Femur (tissue), 1 donor: ENCODE measurements around the gene ANP32A.

Experiments used
- DNase-seq: peaks from one replicate; pipeline ENCODE4 v3.0.0-alpha.2; 2017

Gene ANP32A

GRCh38 chr15:68819495-68820294, 1.0 kb downstream of the ANP32A start:
- DNase-seq: peak; percentile 80

GRCh38 chr15:68818769-68819494, 1.8 kb downstream of the ANP32A start:
- peak; percentile 81 for DNase-seq

- DNase-seq: peak; percentile 84
Observed at GRCh38 chr15:68818066-68818768, 2.5 kb downstream of the ANP32A start.

DNA sequence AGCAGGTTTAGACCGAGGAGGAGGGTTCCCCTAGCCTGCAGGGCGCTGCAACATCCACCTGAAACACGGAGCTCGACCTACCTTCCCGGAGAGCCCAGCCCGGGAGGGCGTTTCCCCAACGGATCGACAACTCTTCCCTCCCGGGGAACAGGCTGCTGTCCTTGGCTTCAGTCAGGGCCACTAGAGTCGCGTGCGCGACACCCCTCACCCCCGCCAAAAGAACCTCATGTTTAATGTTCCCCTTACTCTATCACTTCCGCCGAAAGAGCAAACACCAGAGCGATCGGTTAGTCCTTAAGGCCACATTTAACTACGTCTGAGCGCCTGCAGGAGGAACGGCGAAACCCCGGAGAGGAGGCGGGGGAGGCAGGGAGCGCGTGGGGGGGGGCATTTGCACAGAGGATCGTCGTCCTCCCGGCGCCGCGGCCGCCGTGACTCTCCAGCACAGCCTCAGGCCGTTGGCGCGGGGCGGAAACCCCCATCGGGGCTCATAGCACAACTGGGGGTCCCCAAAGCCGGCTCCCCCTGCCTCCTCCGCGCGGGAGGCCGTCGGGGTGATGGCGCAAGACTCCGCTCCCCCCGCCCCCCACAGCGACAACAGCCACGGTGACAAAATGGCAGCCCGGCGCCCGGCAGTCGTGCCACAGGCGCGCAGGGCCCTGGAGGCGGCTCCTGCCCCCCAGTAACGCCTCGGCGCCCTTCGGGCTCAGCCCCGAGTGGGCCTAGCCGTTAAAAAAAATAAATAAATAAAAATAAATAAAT, 3.2 kb downstream of the ANP32A start:
- DNase-seq: peak; percentile 85

DNA sequence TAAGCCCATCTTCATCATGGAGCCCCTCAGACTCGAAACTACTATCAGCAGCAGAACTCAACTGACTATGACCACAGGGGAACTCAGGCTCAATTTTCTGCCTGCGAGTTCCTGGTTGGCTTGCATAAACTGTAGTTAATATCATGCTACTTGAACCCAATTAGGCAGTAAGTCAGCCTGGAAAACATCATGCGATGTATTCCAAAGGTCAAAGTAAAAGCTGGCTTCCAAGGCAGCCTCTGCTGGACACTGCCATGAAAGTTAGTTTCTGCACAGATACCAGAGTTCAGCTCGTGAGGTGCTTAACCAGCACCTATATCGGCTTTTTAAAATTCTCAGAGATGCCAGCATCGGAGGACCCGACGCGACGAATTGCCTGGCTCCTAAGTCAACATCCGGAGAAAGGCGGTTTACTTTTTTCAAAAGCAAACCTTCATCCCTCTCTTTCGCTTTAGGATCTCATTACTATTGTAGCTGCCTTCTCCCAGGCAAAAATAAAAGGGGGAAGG, 3.8 kb downstream of the ANP32A start:
- DNase-seq: no peak

GRCh38 chr15:68816158-68816557, 4.5 kb downstream of the ANP32A start:
- DNase-seq: no peak

DNA sequence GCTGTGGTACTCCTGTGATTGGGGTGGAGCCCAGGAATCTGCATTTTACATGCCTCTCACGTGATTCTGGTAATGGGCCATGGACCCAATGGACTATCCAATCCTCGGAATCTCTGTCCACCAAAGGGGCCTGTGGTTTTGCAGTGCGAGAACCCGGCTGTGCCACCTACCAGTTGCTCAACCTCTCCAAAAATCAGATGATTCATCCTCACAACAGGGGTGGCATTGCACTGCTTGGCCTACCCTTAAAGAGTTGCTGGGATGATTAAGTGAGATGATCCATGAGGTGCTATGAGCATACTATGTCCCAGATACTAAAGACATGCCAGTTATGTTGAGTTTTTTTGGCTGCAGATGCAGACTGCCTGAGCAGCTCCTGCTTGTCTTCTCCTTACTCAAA, 5.1 kb downstream of the ANP32A start:
- no peak for DNase-seq

DNA sequence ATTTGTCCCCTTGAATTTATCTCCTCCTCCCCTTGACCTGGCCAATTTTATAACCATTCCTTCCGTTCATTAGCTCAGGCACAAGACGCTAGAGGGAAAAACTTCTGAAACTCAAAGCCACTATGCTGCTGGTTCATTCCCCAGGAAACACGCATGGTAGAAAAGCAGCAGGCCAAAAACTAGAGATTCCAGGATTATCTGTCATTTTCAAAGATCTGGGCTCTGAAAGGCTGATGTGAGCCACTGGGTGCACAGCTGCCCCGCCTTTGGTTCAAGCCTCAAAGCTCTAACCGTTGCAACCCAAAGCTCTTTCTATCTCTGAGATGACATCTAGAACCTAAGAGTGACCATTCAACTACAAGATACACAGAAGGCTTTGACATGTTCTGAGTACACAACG, 6.1 kb downstream of the ANP32A start:
- DNase-seq: no peak

- no peak for DNase-seq
Observed at GRCh38 chr15:68812597-68813431, 7.9 kb downstream of the ANP32A start.

GRCh38 chr15:68812069-68812468, 8.6 kb downstream of the ANP32A start:
- no peak for DNase-seq

DNA sequence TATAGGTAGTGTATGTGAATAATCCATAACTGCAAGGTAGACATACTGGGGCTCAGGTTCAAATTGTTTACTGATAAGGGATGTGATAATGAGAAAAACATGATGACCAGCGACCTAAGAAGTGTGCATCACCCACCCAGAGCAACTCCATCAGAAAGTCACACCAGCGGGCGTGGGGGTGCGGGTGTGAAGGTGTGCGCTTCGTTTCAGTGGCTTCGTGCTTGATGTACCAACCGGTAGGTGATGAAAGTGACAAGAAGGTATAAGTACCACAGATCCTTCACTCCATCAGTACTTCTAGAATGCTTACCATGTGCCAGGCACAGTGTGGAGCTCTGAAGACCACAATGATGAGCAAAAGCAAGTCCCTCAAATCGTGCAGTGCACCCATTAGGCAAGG, 11.2 kb downstream of the ANP32A start:
- no peak for DNase-seq

GRCh38 chr15:68808770-68809169, 11.9 kb downstream of the ANP32A start:
- DNase-seq: no peak

DNA sequence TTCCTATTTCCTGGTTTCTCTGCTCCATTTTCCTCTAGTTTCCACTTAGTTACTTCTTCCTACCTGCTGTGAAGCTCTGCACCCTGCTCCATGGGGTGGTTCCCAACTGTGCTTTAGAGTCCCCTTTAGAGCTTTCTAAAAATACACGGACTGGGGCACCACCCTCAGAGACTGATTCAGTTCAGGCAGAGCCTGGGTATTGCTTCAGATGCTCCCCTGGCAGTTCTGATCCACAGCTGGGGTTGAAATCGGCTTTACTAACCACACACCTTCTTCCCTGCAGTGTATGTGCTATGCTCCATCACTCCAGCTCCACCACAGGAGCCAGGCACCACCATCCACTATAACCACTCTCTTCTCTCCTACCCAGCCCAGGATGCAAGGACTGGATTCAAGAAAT, 12.6 kb downstream of the ANP32A start:
- DNase-seq: no peak

DNA sequence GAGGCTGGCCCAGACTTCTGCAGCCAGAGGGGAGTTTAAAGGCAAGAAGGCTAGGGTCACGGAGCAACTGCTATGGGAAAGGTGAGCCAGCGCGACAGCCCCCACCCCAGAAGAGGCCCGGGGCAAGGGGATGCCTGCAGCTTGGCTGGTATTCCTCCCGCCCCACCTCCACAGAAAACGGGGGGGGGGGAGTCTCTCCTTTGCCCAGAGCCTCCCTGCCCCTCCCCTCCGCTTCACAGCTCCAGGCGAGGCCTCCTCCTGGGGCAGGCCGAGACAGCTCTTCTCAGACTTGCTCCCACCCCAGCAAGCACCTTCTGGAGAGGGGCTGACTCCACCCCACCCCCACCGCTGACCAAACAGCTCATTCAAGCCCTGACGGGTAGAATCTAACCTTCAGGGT, 13.4 kb downstream of the ANP32A start:
- DNase-seq: no peak

- DNase-seq: peak; percentile 5
Observed at GRCh38 chr15:68806220-68807060, 14.3 kb downstream of the ANP32A start.

- DNase-seq: no peak
Observed at GRCh38 chr15:68802373-68802772, 18.3 kb downstream of the ANP32A start.

DNA sequence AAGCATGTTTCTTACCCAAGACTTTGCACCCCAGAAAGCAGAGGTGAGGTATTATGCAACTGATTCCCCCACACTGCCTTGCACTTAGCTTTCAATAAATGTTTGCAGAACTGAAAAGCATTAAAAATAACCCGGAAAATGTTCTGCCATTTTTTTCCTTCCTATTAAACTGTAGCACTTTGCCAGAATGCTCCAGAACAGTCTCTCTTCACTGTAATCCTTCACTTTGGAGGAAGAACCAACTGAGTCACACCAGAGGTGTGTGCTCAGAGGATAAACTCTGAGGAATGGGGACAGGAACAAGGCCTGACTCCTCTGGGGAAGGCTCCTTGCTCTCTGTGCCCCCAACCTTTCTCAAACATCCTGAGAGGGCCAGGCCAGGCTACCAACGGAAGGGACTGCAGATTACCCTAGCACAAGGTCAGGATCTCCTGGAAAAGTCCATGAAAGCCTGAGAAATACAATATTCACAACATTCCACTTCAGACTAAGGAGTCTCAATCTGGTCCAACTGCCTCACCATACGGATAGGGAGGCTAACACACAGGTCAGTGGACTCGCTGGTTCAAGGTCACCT, 19.0 kb downstream of the ANP32A start:
- no peak for DNase-seq

DNA sequence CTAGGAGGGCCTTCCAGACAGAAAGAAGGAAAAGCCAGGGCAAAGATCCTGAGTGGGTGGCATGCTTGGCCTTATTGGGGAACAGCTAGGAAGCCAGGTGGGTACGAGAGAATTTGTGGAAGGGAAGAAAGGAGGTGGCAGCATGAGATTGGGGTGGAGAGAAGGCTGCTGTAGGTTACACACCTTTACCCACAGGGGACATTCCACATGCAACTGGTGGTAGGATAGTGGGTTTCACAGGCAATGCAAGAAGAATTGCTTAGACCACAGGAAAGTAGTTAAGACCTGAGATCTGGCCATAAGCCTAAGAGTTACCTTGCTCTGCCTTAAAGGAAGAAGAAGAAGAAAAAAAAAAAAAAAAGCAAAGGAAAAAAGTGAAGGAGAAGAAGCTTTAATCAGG, 19.8 kb downstream of the ANP32A start:
- DNase-seq: no peak

DNA sequence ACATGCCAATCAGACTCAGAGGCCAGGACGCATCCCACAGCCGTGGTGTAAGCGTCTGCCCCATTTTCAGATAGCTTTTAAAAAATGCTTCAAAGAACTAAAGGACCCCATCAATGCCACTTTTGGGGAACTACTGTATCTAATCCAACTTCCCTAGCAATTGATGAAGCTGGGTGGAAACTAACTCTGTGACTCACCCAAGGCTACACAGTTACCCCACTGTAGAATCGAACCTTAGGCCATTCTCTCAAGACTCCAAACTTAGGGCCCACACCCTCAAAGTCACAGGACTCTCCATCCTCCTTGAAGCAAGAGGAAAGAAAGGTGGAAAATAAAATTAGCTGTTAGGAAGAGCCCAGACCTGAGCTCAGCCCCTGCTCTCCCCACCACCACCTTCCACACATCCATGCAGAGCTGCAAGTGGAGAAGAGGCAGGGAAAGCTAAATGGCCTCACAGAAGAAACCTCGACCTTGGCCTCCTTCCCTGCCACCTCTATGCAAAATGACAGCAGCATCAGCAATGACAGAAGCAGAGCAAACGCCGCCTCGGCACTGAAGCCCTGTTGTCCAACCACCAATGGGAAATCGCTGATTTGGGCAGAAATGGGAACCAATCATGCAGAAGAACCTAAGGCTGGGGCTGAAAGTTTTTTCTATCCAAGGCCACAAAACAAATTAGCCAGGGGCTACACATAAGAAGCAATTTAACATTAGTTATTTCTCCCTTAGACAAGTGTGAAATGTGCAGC, 22.2 kb downstream of the ANP32A start:
- no peak for DNase-seq
